ENCODE data around the gene RAB11B. TPM values are rescaled to one million over a fixed set of nuclear protein-coding genes. Genes with fewer than 3 reads are reported as not detected.

RAB11B gene
- total and polyA plus RNA-seq, 10 of the 15 experiments (the other 5 are each of a cell fraction or from before 2014, with no cell fraction given), result 0.92 to 82.5 (median 17.9) TPM

DNA sequence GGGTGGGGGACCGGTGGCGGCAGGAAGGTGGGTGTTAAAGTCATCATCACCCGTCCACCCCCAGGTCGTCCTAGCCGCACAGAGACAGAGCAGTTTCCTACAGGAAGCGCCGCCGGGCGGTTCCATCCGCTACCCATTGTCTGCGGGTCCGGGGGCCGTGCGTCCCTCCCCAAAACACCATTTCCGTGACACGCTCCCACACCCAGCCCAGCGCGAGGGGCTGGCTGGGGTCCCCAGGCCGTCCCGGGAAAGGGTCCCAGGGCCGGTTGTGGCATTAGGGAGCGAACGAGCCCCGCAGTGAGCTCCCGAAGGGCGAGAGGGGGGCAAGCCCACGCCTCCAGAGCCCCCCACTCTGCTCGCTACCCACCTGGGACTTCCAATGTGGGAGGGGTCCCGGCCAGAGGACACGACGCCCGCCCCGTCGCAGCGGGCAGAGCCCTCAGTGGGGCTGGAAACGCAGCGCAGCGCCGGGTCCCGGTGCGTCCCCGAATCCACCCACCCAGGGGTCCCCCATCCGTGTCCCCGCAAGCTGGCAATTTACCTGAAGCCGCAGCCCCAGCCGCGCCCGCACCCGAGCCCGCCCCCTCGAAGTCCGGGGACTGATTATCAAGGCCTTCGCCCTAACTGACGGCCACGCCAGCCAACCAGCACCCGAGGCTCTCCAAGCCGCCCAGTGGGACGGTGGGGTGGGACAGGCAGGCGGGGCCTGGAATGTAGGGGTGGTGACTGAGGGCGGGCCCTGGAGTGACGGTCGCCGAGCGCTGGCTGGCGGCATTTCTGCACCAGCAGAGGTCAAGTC lies 47.3 kb upstream of the RAB11B start, which contains the start of gene KANK3:
Gene KANK3, minus strand, starts transcription at position 579 of the 799 bp plus-strand sequence. CDS start 5,434 bp downstream, outside the sequence.
- ChIA-PET RAD21 (ENCODE audit: unreplicated experiment) (no interaction called here), SMC1A (ENCODE audit: uncharacterized antibody, unreplicated experiment) (no interaction called here), POLR2A (interaction anchor here (1.0 kb wide), 1 partner anchor 103 kb away, joined by 3 read pairs; no protein-coding TSS in a partner anchor), CTCF (no interaction called here)
- FAIRE-seq (no peak), ATAC-seq (peak; percentile 100), DNase-seq (ENCODE audit: low read depth, low spot score) (peak; percentile 55)
- Histone ChIP-seq H3K4me1 (ENCODE audit: control insufficient read depth, insufficient read depth, low read length) (peaks cover 3% of the 10 kb centered on the region), H3K27me3 (replicated peaks in 1 of 2; ENCODE audit: control insufficient read depth in 2 of 2, insufficient read depth in 2 of 2, low read length in 1 of 2) (no peaks in the 10 kb centered on the region; a peak in 2 of 4 replicates), H4K20me1 (ENCODE audit: control insufficient read depth, insufficient read depth) (no peaks in the 10 kb centered on the region), H3K4me2 (ENCODE audit: control insufficient read depth, insufficient read depth) (peak within 1 kb of the TSS; percentile 92), H3K4me3 (peak within 1 kb of the TSS; percentile 60), H3K27ac (ENCODE audit: control insufficient read depth, insufficient read depth) (no peak within 1 kb of the TSS), H3K79me2 (ENCODE audit: control insufficient read depth, insufficient read depth, low read length) (no peaks in the 10 kb centered on the region), H3K9me3 (replicated peaks; ENCODE audit: control insufficient read depth, insufficient read depth, low read length) (no peaks in the 10 kb centered on the region), H3K36me3 (ENCODE audit: control insufficient read depth in 2 of 2, insufficient read depth in 2 of 2, low read length in 1 of 2) (no peaks in the 10 kb centered on the region), H2AFZ (ENCODE audit: control insufficient read depth, low read depth, low read length) (peak within 1 kb of the TSS; percentile 66), H3K9ac (ENCODE audit: control insufficient read depth, insufficient read depth, low read length) (no peak within 1 kb of the TSS)
- 6% methylated on average over 57 of the region's 65 CpGs for WGBS (ENCODE audit: insufficient coverage, insufficient replicate concordance, low lambda C conversion rate, missing lambda C conversion rate)
- intact Hi-C loops (cut with micrococcal nuclease; ENCODE audit: unreplicated experiment) (no loop called here), in situ Hi-C loops (cut with MboI) (no loop called here)
- BruUV-seq (replicated peaks), result no TSS peak
- TF ChIP-seq CHD2 (IDR thresholded peaks at IDR 0.05; ENCODE audit: borderline replicate concordance, low read depth, low read length) (peak; percentile 88), NFYB (IDR thresholded peaks at IDR 0.05; ENCODE audit: insufficient read depth, low read depth, low read length) (peak; percentile 89), DPF2 (IDR thresholded peaks at IDR 0.05) (peak; percentile 93; the same call in 1 of the 2 replicates), CREM (IDR thresholded peaks at IDR 0.05; ENCODE audit: low read depth) (no peak), CREB1 (IDR thresholded peaks at IDR 0.05; ENCODE audit: low read depth) (peak; percentile 43; the same call in 1 of the 2 replicates), SMARCA5 (IDR thresholded peaks at IDR 0.05) (no peak), STAT3 (IDR thresholded peaks at IDR 0.05; ENCODE audit: low read depth, low read length) (no peak), GABPA (IDR thresholded peaks at IDR 0.05; ENCODE audit: low read depth) (no peak), SP1 (IDR thresholded peaks at IDR 0.05; ENCODE audit: low read depth, low read length) (peak; percentile 95), FOS (IDR thresholded peaks at IDR 0.05; ENCODE audit: borderline replicate concordance, extremely low read depth, insufficient read length) (peak; percentile 68), IKZF1 (conservative IDR thresholded peaks at IDR 0.05) (peak; percentile 81)
- TF ChIP-seq, protein P1, sequence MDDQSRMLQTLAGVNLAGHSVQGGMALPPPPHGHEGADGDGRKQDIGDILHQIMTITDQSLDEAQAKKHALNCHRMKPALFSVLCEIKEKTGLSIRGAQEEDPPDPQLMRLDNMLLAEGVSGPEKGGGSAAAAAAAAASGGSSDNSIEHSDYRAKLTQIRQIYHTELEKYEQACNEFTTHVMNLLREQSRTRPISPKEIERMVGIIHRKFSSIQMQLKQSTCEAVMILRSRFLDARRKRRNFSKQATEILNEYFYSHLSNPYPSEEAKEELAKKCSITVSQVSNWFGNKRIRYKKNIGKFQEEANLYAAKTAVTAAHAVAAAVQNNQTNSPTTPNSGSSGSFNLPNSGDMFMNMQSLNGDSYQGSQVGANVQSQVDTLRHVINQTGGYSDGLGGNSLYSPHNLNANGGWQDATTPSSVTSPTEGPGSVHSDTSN (IDR thresholded peaks at IDR 0.05; ENCODE audit: insufficient replicate concordance, low read depth, low read length), result peak; percentile 98
- TF ChIP-seq, protein P2, sequence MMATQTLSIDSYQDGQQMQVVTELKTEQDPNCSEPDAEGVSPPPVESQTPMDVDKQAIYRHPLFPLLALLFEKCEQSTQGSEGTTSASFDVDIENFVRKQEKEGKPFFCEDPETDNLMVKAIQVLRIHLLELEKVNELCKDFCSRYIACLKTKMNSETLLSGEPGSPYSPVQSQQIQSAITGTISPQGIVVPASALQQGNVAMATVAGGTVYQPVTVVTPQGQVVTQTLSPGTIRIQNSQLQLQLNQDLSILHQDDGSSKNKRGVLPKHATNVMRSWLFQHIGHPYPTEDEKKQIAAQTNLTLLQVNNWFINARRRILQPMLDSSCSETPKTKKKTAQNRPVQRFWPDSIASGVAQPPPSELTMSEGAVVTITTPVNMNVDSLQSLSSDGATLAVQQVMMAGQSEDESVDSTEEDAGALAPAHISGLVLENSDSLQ (IDR thresholded peaks at IDR 0.05), result peak; percentile 99
- TF ChIP-seq, protein P3, sequence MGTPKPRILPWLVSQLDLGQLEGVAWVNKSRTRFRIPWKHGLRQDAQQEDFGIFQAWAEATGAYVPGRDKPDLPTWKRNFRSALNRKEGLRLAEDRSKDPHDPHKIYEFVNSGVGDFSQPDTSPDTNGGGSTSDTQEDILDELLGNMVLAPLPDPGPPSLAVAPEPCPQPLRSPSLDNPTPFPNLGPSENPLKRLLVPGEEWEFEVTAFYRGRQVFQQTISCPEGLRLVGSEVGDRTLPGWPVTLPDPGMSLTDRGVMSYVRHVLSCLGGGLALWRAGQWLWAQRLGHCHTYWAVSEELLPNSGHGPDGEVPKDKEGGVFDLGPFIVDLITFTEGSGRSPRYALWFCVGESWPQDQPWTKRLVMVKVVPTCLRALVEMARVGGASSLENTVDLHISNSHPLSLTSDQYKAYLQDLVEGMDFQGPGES (IDR thresholded peaks at IDR 0.05), result peak; percentile 84
